ENCODE measurements around the gene CFAP70.
"Not testable (repeated sequence)": the region's sequence is repeated elsewhere in the genome, so short reads cannot be mapped to it uniquely, and the experiment has no call there.

The CFAP70 gene

DNA sequence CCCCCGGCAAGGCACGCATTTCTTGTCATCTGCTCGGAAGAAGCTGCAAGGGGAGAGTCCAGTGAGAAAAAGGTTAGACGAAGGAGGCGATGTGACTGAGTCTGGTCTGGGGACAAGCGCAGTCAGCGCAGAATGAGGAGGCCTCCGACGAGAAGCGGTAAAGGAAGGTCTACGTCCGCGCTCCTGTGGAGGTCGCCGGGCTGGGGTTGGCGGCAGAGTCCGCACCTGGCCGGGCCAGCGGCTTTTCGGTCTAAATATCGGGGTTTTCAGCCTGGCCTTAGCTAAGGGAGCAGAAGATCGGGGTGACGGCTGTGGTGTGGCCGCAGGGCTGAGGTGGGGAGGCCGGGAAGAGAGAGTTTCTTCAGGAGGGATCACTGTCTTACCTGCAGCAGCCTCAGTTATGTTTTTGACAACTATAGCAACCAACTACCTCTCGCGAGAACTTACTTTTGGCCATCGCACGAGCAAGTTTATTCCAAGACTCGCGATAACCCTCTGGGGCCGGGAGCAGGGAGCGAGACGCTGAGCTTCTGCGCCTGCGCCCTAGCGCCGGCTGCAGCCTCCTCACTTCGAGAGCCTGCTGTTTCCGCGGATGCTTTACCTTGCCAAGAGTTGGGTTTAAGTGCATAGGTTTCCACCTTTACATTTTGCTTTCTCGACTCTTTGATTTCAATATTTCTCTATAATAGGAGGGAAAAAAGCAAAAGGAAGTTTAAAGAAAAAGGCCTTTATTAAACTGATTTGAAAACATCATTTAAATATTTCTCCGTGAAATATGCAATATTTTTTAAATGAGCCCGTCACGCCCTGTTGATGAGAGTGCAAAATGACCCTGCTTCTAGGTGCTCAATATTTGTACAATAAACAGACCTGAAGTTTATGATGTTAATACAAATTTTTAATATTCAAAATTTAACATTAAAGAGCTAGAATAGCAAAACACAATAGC lies at the start of gene CFAP70:
TSS of gene CFAP70 (minus strand) at position 534 of the 949 bp plus-strand sequence. CDS start 4,068 bp downstream, outside the sequence.
- Mint-ChIP-seq H3K36me3 (peaks cover 4% of the 10 kb centered on the region), H3K9me3 (ENCODE audit: low read depth) (no peaks in the 10 kb centered on the region), H3K4me1 (ENCODE audit: low read depth) (peaks cover 13% of the 10 kb centered on the region), H3K27me3 (no peaks in the 10 kb centered on the region), H3K27ac (peak within 1 kb of the TSS; percentile 83), H3K4me3 (peak within 1 kb of the TSS; percentile 96)

GRCh38 chr10:73408061-73408460 lies 49.4 kb upstream of the CFAP70 start:
- peak overlapping the region; percentile 17 for H3K4me3 Mint-ChIP-seq
- H3K27me3 Mint-ChIP-seq = no peaks in the 10 kb centered on the region
- no peaks in the 10 kb centered on the region for H3K9me3 Mint-ChIP-seq (ENCODE audit: low read depth)
- peaks cover 71% of the 10 kb centered on the region for H3K4me1 Mint-ChIP-seq (ENCODE audit: low read depth)
- peaks cover 12% of the 10 kb centered on the region for H3K36me3 Mint-ChIP-seq
- no peak overlapping the region for H3K27ac Mint-ChIP-seq

DNA sequence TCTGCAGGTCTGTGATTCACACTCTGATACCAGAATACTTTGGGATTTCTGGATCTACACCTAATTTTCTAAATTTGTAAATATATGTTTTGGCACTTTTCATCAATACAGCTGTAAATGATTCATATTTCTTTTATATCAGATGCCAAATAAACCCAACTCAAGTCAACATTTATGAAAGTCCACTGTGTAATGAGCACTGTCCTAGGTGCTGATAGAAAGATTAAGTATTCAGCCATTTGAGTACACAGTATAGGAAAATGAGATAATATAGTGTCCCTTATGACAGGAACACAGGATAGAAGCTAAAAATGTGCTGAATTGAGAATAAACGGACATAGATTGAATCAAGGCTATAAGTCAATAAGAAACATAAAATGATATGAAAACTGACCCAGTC lies 48.8 kb upstream of the CFAP70 start:
- H3K27ac Mint-ChIP-seq = no peak overlapping the region
- no peaks in the 10 kb centered on the region for H3K27me3 Mint-ChIP-seq
- H3K4me1 Mint-ChIP-seq (ENCODE audit: low read depth) = peaks cover 68% of the 10 kb centered on the region
- H3K36me3 Mint-ChIP-seq = peaks cover 12% of the 10 kb centered on the region
- H3K4me3 Mint-ChIP-seq = no peak overlapping the region
- no peaks in the 10 kb centered on the region for H3K9me3 Mint-ChIP-seq (ENCODE audit: low read depth)

DNA sequence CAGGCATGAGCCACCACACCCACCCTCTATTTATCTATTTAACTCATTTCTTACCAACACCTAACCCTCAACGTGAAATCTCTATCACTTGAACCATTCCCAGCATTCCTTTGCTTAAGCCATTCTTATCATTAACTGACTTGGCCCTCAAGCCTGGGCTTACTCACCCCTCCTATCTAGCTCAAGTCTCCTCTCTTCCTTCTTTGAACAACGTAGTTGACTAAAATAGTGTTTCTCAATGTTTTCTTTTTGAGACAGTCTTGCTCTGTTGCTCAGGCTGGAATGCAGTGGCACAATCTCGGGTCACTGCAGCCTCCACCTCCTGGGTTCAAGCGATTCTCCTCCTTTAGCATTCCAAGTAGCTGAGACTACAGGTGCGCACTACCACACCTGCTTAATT lies 48.2 kb upstream of the CFAP70 start:
- peaks cover 12% of the 10 kb centered on the region for H3K36me3 Mint-ChIP-seq
- H3K9me3 Mint-ChIP-seq (ENCODE audit: low read depth) = no peaks in the 10 kb centered on the region
- no peaks in the 10 kb centered on the region for H3K27me3 Mint-ChIP-seq
- no peak overlapping the region for H3K27ac Mint-ChIP-seq
- H3K4me3 Mint-ChIP-seq = peak overlapping the region; percentile 17
- H3K4me1 Mint-ChIP-seq (ENCODE audit: low read depth) = peaks cover 63% of the 10 kb centered on the region

GRCh38 chr10:73405556-73405955 lies 46.9 kb upstream of the CFAP70 start:
- no peaks in the 10 kb centered on the region for H3K9me3 Mint-ChIP-seq (ENCODE audit: low read depth)
- H3K4me1 Mint-ChIP-seq (ENCODE audit: low read depth) = peaks cover 56% of the 10 kb centered on the region
- H3K4me3 Mint-ChIP-seq = no peak overlapping the region
- H3K27me3 Mint-ChIP-seq = no peaks in the 10 kb centered on the region
- no peak overlapping the region for H3K27ac Mint-ChIP-seq
- peaks cover 8% of the 10 kb centered on the region for H3K36me3 Mint-ChIP-seq

DNA sequence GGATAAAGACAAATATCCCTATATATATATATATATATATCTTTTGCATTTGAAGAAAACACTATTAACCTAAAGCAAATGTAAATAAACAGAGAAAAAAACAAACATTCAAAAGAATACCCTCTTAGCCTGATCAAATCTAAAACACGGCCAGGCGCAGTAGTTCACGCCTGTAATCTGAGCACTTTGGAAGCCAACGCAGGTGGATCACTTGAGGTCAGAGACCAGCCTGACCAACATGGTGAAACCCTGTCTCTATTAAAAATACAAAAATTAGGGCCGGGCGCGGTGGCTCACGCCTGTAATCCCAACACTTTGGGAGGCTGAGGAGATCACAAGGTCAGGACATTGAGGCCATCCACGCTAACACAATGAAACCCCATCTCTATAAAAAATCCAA lies 46.0 kb upstream of the CFAP70 start:
- Mint-ChIP-seq H3K36me3 (peaks cover 4% of the 10 kb centered on the region), H3K27me3 (no peaks in the 10 kb centered on the region), H3K27ac (no peak overlapping the region), H3K9me3 (ENCODE audit: low read depth) (no peaks in the 10 kb centered on the region), H3K4me3 (no peak overlapping the region), H3K4me1 (ENCODE audit: low read depth) (peaks cover 49% of the 10 kb centered on the region)

DNA sequence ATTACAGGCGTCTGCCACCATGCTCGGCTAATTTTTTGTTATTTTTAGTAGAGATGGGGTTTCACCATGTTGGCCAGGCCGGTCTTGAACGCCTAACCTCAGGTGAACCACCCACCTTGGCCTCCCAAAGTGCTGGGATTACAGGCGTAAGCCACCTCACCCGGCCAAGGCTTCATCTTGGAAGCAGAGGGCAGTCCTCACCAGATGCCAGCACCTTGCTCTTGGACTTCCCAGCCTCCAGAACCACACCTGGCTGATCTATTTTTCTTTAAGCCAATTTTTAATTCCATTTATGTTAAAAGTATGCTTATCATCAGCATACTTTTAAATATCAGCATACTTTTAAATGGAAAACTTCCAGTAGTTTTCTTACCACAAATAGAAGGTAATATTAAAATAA lies 43.0 kb upstream of the CFAP70 start:
- H3K4me3 Mint-ChIP-seq = no peak overlapping the region
- no peaks in the 10 kb centered on the region for H3K9me3 Mint-ChIP-seq (ENCODE audit: low read depth)
- no peaks in the 10 kb centered on the region for H3K27me3 Mint-ChIP-seq
- H3K27ac Mint-ChIP-seq = no peak overlapping the region
- peaks cover 2% of the 10 kb centered on the region for H3K36me3 Mint-ChIP-seq
- peaks cover 23% of the 10 kb centered on the region for H3K4me1 Mint-ChIP-seq (ENCODE audit: low read depth)

DNA sequence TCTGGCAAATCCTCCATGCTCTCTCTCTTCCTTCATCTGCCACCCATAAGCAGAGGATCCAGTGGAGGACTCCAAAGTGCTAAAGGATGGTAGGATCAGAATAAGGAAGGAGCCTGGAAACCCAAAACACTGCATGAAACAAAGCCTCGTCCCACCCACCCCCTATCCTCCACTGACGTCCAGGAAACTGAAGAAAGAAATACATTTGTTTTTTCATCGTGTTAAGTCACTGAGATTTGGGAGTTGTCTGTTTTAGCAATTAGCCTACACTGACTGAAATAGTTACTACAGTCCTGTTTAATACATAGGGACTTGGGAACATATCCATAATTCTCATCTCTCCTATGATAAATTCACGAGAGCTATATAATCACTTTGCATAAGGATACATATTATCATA lies 40.4 kb upstream of the CFAP70 start:
- Mint-ChIP-seq H3K9me3 (ENCODE audit: low read depth) (no peaks in the 10 kb centered on the region), H3K4me1 (ENCODE audit: low read depth) (peaks cover 11% of the 10 kb centered on the region), H3K27ac (no peak overlapping the region), H3K4me3 (no peak overlapping the region), H3K36me3 (peaks cover 8% of the 10 kb centered on the region), H3K27me3 (no peaks in the 10 kb centered on the region)

DNA sequence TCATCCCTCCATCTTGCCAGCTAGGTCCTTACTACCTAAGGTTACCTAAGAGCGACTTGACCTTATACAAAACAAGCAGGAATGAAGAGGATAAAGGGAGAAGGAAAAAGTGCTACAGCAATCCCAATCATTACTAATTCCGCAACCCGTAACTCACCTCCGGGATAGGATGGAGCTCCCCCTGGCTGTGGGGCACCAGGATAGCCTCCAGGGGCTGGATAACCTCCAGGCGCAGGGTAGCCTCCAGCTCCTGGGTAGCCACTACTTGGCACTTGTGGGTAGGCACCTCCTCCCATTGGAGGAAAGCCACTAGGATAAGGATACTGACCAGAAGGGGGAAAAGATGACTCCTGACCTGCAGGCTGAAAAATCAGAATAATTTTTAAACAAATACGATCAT lies 39.4 kb upstream of the CFAP70 start:
- H3K4me1 Mint-ChIP-seq (ENCODE audit: low read depth) = peaks cover 8% of the 10 kb centered on the region
- H3K36me3 Mint-ChIP-seq = peaks cover 15% of the 10 kb centered on the region
- H3K4me3 Mint-ChIP-seq = no peak overlapping the region
- H3K9me3 Mint-ChIP-seq (ENCODE audit: low read depth) = no peaks in the 10 kb centered on the region
- H3K27ac Mint-ChIP-seq = no peak overlapping the region
- no peaks in the 10 kb centered on the region for H3K27me3 Mint-ChIP-seq

- not testable (repeated sequence) for H3K4me1 Mint-ChIP-seq (ENCODE audit: low read depth); H3K4me3 Mint-ChIP-seq; H3K27ac Mint-ChIP-seq; H3K27me3 Mint-ChIP-seq; H3K9me3 Mint-ChIP-seq (ENCODE audit: low read depth)
- peaks cover 19% of the 10 kb centered on the region for H3K36me3 Mint-ChIP-seq
These were observed 35.7 kb upstream of the CFAP70 start for GRCh38 chr10:73394325-73394724.

DNA sequence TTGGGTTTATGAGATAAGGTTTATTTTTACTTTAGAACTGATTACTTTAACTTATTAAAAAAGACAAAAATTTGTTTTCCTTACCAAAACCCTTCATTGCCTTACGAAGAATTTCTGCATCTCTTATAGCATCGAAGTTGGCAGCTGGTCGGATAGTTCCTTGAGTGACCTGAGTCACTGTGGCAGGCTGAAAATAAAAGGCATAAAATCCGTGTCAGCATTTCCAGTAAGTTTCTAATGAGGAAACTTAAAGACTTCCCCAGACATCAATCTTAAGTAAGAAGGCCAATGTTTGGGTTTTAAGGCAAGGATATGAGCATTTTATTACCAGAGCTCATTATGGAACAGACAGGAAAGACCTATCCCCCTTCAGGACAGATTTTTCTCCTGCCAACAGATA lies 29.6 kb upstream of the CFAP70 start:
- H3K36me3 Mint-ChIP-seq = peaks cover 12% of the 10 kb centered on the region
- H3K9me3 Mint-ChIP-seq (ENCODE audit: low read depth) = no peaks in the 10 kb centered on the region
- no peaks in the 10 kb centered on the region for H3K27me3 Mint-ChIP-seq
- no peak overlapping the region for H3K4me3 Mint-ChIP-seq
- H3K27ac Mint-ChIP-seq = no peak overlapping the region
- H3K4me1 Mint-ChIP-seq (ENCODE audit: low read depth) = no peaks in the 10 kb centered on the region

GRCh38 chr10:73386583-73386982 lies 27.9 kb upstream of the CFAP70 start:
- no peaks in the 10 kb centered on the region for H3K27me3 Mint-ChIP-seq
- no peaks in the 10 kb centered on the region for H3K4me1 Mint-ChIP-seq (ENCODE audit: low read depth)
- no peaks in the 10 kb centered on the region for H3K9me3 Mint-ChIP-seq (ENCODE audit: low read depth)
- H3K36me3 Mint-ChIP-seq = peaks cover 10% of the 10 kb centered on the region
- no peak overlapping the region for H3K27ac Mint-ChIP-seq
- no peak overlapping the region for H3K4me3 Mint-ChIP-seq

GRCh38 chr10:73379064-73379748 lies 20.5 kb upstream of the CFAP70 start:
- peaks cover 15% of the 10 kb centered on the region for H3K36me3 Mint-ChIP-seq
- H3K4me1 Mint-ChIP-seq (ENCODE audit: low read depth) = peaks cover 5% of the 10 kb centered on the region

GRCh38 chr10:73376679-73377078 lies 18.0 kb upstream of the CFAP70 start:
- Mint-ChIP-seq H3K36me3 (peaks cover 16% of the 10 kb centered on the region), H3K27ac (peak overlapping the region; percentile 41), H3K27me3 (no peaks in the 10 kb centered on the region), H3K4me3 (no peak overlapping the region), H3K9me3 (ENCODE audit: low read depth) (no peaks in the 10 kb centered on the region), H3K4me1 (ENCODE audit: low read depth) (peaks cover 5% of the 10 kb centered on the region)

More at GRCh38 chr10:73379064-73379748, 20.5 kb upstream of the CFAP70 start:
- Mint-ChIP-seq H3K27ac (peak overlapping the region; percentile 50), H3K4me3 (no peak overlapping the region), H3K9me3 (ENCODE audit: low read depth) (no peaks in the 10 kb centered on the region), H3K27me3 (no peaks in the 10 kb centered on the region)

DNA sequence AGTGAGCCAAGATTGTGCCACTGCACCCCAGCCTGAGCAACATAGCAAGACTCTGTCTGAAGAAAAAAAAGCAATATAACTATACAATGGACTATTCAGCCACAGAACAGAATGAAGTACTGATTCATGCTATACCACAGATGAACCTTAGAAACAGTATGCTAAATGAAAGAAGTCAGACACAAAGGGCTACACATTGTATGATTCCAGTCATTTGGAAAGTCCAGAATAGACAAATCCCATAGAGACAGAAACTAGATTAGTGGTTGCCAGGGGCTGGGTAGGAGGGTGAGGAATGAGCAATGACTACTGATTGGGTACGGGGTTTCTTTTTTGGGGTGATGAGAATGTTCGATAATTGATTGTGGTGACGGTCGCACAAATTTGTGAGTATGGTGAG lies 9.6 kb upstream of the CFAP70 start:
- no peaks in the 10 kb centered on the region for H3K9me3 Mint-ChIP-seq (ENCODE audit: low read depth)
- no peaks in the 10 kb centered on the region for H3K27me3 Mint-ChIP-seq
- no peak overlapping the region for H3K27ac Mint-ChIP-seq
- H3K4me3 Mint-ChIP-seq = no peak overlapping the region
- H3K36me3 Mint-ChIP-seq = peaks cover 14% of the 10 kb centered on the region
- peaks cover 2% of the 10 kb centered on the region for H3K4me1 Mint-ChIP-seq (ENCODE audit: low read depth)

Measured in activated naive CD8-positive, alpha-beta T cell (primary cell).